Activated CD8-positive, alpha-beta memory T cell treated with anti-CD3 and anti-CD28 coated beads for 36 hours (primary cell): ENCODE measurements around the gene SSBP4. TPM values are rescaled to one million over a fixed set of nuclear protein-coding genes. Genes with fewer than 3 reads are reported as not detected.

Source experiments
- CTCF ChIA-PET: fragments of 350-600 bp; sonication (Branson Sonifier 250); formaldehyde crosslinking; loops from one replicate; lab custom pipeline; 2021; ENCODE audit warnings: antibody characterized with exemption; lab: Charles Lee
- POLR2A ChIA-PET: fragments of 350-600 bp; sonication (Branson Sonifier 250); formaldehyde crosslinking; loops from one replicate; lab custom pipeline; 2021; ENCODE audit warnings: antibody characterized with exemption; lab: Charles Lee
- total RNA-seq, 2 experiments: library from RNA; stranded (reverse); gene quantifications; one replicate each; pipeline ENCODE4 v1.2.3, GENCODE V29; 2021

Gene SSBP4
- total RNA-seq, 2 experiments from 2014 or later = 151 to 158 TPM

DNA sequence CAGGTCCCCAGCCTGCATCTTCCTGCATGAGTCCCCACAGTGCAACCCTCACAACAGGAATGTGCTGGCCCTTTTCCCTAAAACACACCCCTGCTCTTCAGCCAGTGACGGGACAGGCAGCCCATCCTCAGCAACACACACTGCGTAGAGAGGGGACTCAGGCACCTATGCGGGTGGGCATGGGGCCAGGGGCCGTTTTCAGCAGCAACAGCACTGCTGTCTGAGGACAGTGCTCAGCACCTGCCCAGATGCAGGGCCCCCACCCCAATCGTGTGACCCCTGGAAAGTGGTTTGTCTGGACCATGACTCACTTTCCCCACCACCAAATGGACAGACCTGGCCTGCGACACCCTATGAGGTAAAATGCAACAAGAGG, 46.8 kb downstream of the SSBP4 start:
- CTCF ChIA-PET = interaction anchor here (1.3 kb wide), 1 partner anchor 54 kb away, joined by 7 read pairs; no protein-coding TSS in a partner anchor
- POLR2A ChIA-PET = no interaction called here

DNA sequence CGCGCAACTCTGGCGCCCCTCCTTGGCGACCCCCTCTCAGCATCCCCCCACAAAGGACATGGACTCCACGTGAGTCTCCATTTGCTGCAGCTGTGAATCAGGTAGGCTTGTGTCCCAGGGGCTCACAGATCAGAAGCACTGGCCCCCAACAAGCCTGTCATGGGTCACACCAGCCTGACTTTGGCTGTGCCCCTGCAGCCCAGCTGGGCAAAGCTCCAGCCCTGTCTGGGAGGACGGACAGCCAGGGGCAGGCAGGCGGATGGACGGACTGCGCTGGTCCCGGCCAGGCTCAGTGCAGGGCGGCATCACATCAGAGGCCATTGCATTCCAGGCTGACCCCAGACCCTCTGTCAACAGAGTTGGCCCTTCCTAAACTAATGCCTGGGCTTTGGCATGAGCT, 47.2 kb downstream of the SSBP4 start:
- POLR2A ChIA-PET = no interaction called here
- CTCF ChIA-PET = interaction anchor here (1.3 kb wide), 2 partner anchors 16 to 54 kb away, joined by 3 to 7 read pairs; no protein-coding TSS in a partner anchor

DNA sequence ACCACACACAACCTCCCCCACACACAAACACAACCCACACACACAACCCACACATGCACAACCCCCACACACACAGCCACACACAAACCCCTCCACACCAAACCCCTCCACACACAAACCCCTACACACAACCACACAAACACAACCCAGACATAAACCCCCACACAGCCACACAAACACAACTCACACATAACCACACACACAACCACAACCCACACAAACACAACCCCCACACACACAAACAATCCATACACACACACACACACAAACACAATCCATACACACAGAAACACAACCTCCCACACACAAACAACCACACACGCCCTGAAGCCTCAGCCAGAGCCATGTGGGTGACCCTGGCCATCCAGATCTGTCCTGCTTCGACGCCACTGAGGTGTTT, 48.8 kb downstream of the SSBP4 start:
- ChIA-PET CTCF (interaction anchor here (0.7 to 1.6 kb wide), 5 partner anchors 12 to 104 kb away, joined by 3 to 4 read pairs (median 3); partner anchors contain the start of genes KXD1 and UBA52), POLR2A (no interaction called here)

DNA sequence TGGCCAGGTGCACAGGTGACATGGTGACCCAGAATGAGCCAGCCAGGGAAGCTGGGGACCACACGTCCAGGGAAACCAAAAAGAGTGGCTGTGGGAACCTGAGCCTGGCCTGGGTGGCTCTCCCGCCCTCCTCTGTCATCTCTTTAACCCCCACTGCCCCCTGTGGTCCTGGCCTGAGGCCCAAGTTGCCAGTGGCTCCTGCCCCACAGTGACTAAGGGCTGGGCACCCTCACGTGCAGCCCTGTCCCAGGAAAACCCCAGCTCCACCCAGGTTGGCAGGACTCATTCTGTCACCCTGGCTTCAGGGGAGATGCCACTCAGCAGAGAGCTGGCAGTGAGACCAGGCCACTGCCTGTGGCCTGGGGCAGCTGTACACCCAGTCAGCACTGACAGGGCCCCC, 49.3 kb downstream of the SSBP4 start:
- ChIA-PET CTCF (interaction anchor here (0.7 to 1.6 kb wide), 6 partner anchors 12 to 103 kb away, joined by 3 to 4 read pairs (median 3); partner anchors contain the start of genes KXD1 and UBA52), POLR2A (interaction anchor here (0.6 kb wide), 1 partner anchor 52 kb away, joined by 3 read pairs; no protein-coding TSS in a partner anchor)

DNA sequence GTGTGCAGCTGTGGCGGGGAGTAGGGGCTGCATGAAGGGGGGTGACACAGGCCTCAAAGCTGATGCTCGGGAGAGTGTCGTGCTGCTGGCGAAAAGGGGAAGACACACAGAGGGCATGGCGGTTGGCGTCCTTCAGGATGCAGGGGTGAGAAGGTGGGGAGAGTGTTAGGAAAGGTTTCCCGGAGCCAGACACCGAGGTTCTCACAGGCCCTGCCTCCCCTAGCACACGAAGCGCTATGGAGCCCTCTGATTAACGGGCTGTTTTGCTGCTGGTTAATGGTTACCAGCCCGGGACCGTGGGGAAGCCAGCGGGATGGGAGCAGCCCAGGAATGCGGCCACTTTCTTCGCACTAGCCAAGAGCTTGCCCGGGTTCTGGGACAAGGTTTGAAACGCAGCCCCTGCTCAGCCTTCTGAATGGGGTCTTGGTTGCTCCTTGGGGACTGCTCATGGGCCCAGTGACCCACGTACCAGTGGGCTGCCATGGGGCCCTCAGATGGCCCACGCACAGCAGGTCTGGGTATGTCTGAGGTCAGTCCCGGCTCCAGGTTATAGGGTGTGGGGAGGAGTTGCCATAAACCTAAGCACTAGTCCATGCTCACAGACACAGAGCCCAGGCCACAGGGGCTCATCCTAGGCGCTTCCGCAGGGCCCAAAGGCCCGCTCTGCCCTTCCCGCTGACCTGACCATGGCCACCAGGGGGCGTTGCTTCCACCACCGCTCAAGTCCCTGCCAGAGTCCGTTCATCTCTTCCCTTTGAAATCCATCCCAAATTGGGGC, 50.1 kb downstream of the SSBP4 start:
- ChIA-PET POLR2A (interaction anchor here (0.6 kb wide), 1 partner anchor 51 kb away, joined by 3 read pairs; no protein-coding TSS in a partner anchor), CTCF (interaction anchor here (0.6 to 1.6 kb wide), 23 partner anchors 9 to 386 kb away, joined by 3 to 8 read pairs (median 3); partner anchors contain the start of genes KXD1, REX1BD and UBA52)

DNA sequence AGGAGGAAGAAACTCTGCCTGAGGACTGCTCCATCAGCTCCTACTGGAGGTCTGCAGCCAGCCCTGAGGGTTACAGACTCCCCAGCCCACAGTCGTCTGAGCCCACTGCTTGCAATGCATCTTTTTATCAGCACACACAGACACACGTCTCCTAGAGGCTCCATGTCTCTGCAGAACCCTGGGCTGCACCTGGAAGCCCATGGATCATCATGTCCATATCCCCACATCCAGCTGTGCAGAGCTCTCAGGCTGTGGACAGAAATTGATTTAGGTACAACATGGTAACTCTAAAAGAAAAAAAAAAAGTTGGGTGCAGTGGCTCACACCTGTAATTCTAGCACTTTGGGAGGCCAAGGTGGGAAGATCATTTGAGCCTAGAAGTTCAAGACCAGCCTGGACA, 51.6 kb downstream of the SSBP4 start:
- ChIA-PET POLR2A (no interaction called here), CTCF (interaction anchor here (1.0 to 1.7 kb wide), 3 partner anchors 8 to 20 kb away, joined by 3 to 4 read pairs (median 4); no protein-coding TSS in a partner anchor)

DNA sequence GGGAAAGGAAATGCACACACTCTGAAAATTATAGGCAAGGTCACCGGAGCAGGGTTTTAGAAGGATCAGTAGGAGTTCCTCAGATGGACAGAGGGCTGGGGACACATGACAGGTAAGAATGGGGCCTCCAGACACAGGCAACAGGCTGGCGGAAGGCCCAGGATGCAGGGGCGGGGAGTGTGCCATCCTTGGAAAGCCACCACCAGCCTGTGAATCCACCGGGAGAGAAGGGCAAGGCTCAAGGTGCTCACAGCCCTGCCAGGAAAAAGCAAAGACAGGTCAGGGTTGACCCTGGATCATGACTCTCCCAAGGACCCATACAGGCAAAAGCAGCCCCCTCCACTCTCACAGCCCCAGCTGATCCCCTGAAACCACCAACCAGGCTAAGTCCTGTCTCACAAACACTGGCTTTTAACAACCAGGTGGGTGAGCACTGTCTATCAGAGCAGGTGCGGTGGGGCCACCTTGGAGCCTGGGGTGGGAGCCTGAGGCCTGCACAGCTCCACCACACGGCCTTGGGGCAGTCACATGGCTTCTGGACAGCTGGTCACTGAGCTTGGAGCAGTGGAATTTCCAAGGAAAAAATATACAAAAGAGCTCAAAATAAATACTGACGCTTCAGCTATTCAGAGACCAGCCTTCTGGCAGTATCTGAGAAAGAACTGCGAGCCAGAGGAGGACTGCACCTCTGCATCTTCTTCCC, 54.0 kb downstream of the SSBP4 start:
- POLR2A ChIA-PET = interaction anchor here (1.2 kb wide), 1 partner anchor 85 kb away, joined by 4 read pairs; the partner anchor contains the start of gene KXD1
- CTCF ChIA-PET = interaction anchor here (0.6 to 1.8 kb wide), 5 partner anchors 9 to 33 kb away, joined by 3 to 7 read pairs (median 3); no protein-coding TSS in a partner anchor

DNA sequence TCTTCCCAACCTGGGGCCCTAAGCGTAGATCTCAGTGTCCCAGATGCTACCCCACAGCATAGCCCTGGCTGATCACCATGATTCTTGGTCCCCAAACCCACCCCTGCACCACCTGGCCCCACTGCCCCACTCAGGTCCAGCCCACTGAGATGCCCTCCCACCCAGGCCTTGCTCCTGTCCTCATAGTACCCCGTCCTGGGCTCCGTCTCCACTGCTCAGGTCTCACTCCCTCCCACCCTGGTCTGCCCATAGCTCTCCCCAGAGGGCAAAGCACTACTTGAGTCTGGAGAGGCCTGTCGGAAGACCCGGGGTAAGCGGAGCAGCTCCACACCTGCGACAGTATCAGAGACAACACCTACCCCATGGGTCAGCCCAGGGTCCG, 54.5 kb downstream of the SSBP4 start:
- ChIA-PET CTCF (interaction anchor here (0.6 to 1.8 kb wide), 5 partner anchors 8 to 33 kb away, joined by 3 to 7 read pairs (median 3); no protein-coding TSS in a partner anchor), POLR2A (interaction anchor here (1.2 kb wide), 1 partner anchor 84 kb away, joined by 4 read pairs; the partner anchor contains the start of gene KXD1)

DNA sequence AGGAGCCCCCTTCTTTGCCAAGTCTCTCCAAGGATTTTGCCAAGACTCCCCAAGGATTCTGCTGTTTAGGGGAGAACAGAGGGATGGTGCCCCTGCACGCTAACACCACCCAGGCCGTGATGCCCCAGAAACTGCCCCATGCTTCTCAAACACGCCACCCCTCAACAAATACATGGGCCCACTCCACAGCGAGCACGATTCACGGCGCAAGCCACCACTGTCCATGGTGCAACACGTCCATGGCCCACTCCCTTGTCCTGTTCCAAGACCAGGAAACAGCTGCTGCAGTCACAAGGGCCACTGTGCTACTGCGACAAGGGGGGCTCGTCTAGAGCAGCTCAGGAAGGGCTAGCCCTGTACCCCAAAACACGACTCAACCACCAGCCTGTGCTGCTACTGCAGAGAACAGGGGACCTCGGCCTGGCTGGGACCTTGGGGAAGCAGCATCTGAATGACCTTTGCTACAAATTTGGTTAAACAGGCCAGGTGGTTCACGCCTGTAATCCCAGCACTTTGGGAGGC, 55.2 kb downstream of the SSBP4 start:
- ChIA-PET CTCF (interaction anchor here (0.6 to 1.8 kb wide), 3 partner anchors 12 to 114 kb away, joined by 3 to 6 read pairs (median 3); partner anchors contain the start of gene REX1BD), POLR2A (interaction anchor here (1.2 to 1.4 kb wide), 2 partner anchors 83 to 97 kb away, joined by 3 to 4 read pairs; partner anchors contain the start of genes KXD1 and UBA52)

DNA sequence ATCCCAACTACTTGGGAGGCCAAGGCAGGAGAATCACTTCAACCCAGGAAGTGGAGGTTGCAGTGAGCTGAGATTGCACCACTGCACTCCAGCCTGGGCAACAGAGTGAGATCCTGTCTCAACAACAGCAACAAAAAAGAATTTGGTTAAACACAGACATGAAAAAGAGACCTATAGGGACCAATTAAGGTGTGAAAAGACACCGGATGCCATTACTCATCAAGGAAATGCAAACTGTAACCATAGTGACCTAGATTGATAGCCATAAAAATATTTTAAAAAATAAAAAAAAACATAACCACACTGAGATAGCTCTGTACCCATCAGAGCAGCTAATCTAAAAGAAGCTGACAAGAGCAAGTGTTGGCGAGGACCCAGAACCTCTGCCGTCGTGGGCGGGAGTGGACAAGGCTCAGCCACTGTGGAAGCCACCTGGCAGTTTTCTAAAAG, 55.8 kb downstream of the SSBP4 start:
- ChIA-PET POLR2A (interaction anchor here (0.6 to 1.4 kb wide), 2 partner anchors 19 to 96 kb away, joined by 3 read pairs; partner anchors contain the start of gene UBA52), CTCF (interaction anchor here (1.0 to 1.8 kb wide), 4 partner anchors 12 to 45 kb away, joined by 3 to 6 read pairs (median 4); no protein-coding TSS in a partner anchor)

DNA sequence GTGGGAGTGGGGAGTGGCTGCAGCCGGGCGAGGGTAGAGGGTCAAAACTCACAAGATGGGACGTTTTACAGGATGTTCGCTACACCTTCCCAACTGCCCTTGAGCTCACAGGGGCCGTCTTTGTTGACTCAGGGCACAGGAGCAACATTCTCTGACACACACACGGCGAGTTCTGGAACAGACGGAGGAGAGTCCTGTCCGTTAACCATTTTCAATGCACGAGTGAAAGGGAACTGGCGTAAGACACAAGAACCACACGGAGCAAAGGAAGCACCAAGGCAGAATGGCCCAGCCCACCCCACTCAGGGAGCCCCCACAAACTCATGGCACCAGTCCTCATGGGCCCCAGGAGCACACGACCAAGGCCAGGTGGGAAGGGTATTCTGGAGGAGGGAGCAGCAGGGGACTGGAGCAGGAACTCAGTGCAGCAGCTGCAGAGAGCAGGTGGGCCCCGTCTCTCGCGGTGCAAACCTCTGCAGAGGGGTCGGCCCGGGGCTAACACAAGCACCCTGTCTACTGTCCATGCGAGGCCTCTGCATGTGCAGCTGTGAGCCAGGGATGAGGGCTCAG, 56.6 kb downstream of the SSBP4 start:
- POLR2A ChIA-PET = interaction anchor here (0.6 kb wide), 1 partner anchor 18 kb away, joined by 3 read pairs; no protein-coding TSS in a partner anchor
- CTCF ChIA-PET = interaction anchor here (1.0 to 1.3 kb wide), 4 partner anchors 14 to 44 kb away, joined by 3 to 4 read pairs (median 3); no protein-coding TSS in a partner anchor

DNA sequence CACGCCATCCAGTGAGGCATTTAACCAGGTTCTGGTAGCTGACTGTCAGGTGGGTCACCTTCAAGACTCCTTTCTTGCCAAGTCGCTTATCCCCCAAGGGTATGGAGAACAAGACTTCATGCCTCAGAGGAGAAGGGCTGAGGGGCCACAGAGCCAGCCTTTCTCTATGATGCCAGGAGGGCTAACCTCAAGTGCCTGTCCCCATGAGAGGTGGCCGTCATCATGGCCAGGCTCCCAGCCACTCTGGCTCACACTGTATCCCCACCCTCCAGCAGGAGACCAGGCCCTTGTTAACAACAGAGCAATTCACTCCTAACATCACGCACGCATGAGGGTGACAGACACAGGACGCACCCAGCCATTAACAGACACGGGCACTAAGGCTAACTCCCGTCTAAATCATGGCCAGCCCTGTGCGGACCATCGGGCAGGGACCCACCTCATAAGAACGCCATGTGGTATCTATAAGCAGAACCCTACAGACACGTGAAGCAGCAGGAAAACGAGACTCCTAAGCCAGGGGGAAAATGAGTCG, 57.4 kb downstream of the SSBP4 start:
- ChIA-PET CTCF (interaction anchor here (1.0 to 1.8 kb wide), 4 partner anchors 10 to 44 kb away, joined by 3 to 7 read pairs (median 4); partner anchors contain the start of gene ELL), POLR2A (no interaction called here)

DNA sequence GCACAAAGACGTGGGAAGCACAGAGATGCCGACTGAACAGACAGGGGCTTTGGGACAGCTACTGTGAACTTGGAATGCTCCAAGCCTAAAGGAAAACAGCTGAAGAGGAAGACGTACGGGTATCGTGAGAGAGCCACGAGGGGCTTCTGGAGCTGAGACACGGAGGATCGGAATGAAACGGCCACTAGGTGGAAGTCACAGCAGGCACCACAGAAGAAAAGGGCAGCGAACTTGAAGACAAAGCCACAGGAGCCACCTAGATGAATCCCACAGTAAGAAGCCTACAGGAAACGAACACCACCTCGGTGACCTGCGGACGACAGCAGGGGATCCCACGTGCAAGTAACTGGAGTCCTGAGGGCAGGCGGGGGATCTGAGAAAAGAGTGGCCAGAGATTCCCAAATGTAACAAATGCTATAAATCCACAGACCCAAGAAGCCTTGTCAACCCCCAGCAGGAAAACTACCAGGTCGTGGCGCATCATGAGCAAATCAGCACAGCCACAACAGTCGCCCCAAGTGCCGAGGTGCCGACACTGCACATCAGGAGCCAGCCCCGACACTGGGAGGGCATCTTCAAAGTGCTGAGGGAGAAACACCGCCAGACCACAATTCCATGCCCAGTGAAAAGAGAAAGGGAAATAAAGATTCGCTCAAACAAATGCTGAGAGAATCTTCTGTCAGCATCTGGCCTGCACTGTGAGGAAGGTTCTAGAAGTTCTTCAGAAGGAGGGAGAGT, 58.0 kb downstream of the SSBP4 start:
- POLR2A ChIA-PET = no interaction called here
- CTCF ChIA-PET = interaction anchor here (1.0 to 1.8 kb wide), 4 partner anchors 7 to 46 kb away, joined by 3 to 8 read pairs (median 6); partner anchors contain the start of gene ELL

DNA sequence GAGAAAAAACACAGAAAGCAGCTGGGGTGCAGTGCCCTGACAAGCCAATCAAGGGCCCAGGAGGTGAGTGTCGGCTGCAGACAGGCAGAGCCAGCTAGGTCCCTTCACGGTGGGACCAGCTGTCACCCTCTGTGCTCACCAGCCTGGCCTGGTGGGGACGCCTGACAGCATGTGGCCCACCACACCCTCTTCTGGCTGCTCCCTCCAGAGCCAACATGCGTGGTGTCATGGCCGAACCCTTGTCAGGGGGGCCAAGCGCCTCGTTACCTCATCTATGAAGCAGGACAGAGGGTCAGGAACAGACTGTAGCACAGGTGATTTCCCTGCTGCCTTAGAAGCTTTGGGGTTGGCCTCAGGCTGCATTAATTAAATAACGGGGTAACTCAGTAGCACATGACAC, 58.8 kb downstream of the SSBP4 start:
- ChIA-PET CTCF (interaction anchor here (1.1 to 1.8 kb wide), 4 partner anchors 8 to 369 kb away, joined by 3 to 8 read pairs (median 5); partner anchors contain the start of gene ELL), POLR2A (interaction anchor here (0.8 to 1.6 kb wide), 2 partner anchors 18 to 111 kb away, joined by 5 read pairs; partner anchors contain the start of gene REX1BD)

DNA sequence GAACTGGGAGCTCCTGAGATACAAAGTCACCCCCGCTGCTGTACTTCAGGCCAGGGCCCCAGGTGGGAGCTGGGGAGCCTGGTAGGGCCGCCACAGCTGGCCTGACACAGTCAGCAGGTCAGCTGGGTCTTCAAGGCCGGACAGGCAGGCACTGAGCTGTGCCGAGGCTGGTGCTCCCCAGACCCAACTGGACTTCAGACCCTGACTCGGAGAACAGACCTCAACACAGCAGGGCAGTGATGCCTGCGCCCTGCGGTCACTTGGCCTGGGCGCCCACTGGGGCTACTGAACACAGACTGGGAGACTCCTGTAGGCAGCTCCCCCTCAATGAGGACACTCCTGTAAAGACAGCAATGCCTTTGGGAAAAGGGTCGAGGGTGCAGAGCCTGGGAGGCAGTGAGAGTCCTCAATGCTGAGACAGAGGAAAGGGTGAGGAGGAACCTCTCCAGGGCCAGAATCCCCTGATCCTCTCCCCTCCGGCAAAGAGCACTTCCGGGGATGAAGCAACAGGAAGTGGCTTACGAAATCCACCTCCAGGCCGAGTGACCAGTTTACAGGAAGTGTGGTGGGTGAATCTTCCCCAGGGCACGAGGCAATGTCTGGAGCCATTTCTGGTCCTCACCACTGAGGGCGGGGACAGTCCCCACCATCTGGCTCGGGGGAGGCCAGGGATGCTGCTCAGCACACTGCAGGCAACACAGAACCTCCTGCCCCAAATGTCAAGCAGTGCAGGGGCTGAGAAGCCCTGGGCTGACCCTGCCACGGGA, 59.5 kb downstream of the SSBP4 start:
- POLR2A ChIA-PET = interaction anchor here (0.7 to 1.6 kb wide), 3 partner anchors 18 to 362 kb away, joined by 3 to 5 read pairs (median 5); partner anchors contain the start of gene REX1BD
- CTCF ChIA-PET = interaction anchor here (1.1 to 4.8 kb wide), 6 partner anchors 9 to 368 kb away, joined by 3 to 24 read pairs (median 7); partner anchors contain the start of gene ELL
